Smooth muscle cell (in vitro differentiated cells): ENCODE data around the gene PPARGC1A. TPM values are rescaled to one million over a fixed set of nuclear protein-coding genes. Genes with fewer than 3 reads are reported as not detected.

Experiments used
- DNase-seq: peaks from one replicate; lab custom pipeline; 2025; ENCODE audit not compliant: unreplicated experiment; lab: John Stamatoyannopoulos, UW
- H2AFZ ChIP-seq: fragments of 200-600 bp; sonication (generic); 2 replicates; pipeline ENCODE4 v1.6.0; 2016; ENCODE audit warnings: antibody characterized with exemption, low read depth, mild to moderate bottlenecking
- H3F3A ChIP-seq: fragments of 200-600 bp; sonication (generic); 2 replicates; pipeline ENCODE4 v1.6.0; 2017; ENCODE audit warnings: antibody characterized with exemption, low read depth
- H3K27ac ChIP-seq: fragments of 200-600 bp; sonication (generic); 2 replicates; pipeline ENCODE4 v1.5.1; 2016; ENCODE audit warnings: low read depth, mild to moderate bottlenecking
- H3K27me3 ChIP-seq: fragments of 200-600 bp; sonication (generic); 2 replicates; pipeline ENCODE4 v1.6.1; 2016; ENCODE audit warnings: low read depth, mild to moderate bottlenecking
- H3K36me3 ChIP-seq: fragments of 200-600 bp; sonication (generic); 2 replicates; pipeline ENCODE4 v1.5.1; 2016; ENCODE audit warnings: low read depth
- H3K4me1 ChIP-seq: fragments of 200-600 bp; sonication (generic); 2 replicates; pipeline ENCODE4 v1.5.1; 2016; ENCODE audit warnings: low read depth
- H3K4me2 ChIP-seq: fragments of 200-600 bp; sonication (generic); 2 replicates; pipeline ENCODE4 v1.6.0; 2016; ENCODE audit warnings: mild to moderate bottlenecking
- H3K4me3 ChIP-seq: fragments of 200-600 bp; sonication (generic); 2 replicates; pipeline ENCODE4 v1.5.1; 2016; ENCODE audit warnings: mild to moderate bottlenecking
- H3K79me2 ChIP-seq: fragments of 200-600 bp; sonication (generic); 2 replicates; pipeline ENCODE4 v1.6.0; 2016; ENCODE audit warnings: low read depth, mild to moderate bottlenecking
- H3K9ac ChIP-seq: fragments of 200-600 bp; sonication (generic); 2 replicates; pipeline ENCODE4 v1.6.0; 2016; ENCODE audit warnings: low read depth
- H3K9me3 ChIP-seq: fragments of 200-600 bp; sonication (generic); replicated peaks from 2 replicates; pipeline ENCODE4 v1.5.1; 2016; ENCODE audit warnings: low read depth
- H4K20me1 ChIP-seq: fragments of 200-600 bp; sonication (generic); 2 replicates; pipeline ENCODE4 v1.6.0; 2016; ENCODE audit warnings: low read depth
- WGBS: methylation state at CpG from one replicate; pipeline ENCODE4 v1.1.7; 2016; ENCODE audit warnings: low lambda C conversion rate; 5-methylcytosine and 5-hydroxymethylcytosine counted together
- polyA plus RNA-seq: library from polyadenylated mRNA; unstranded; fragments of >200 nt; fragmentation: Nextera tagmentation; extraction: Ambion mirVana; gene quantifications from 2 replicates; pipeline ENCODE4 v1.2.1, GENCODE V29; 2016
- total RNA-seq: library from RNA; depleted of rRNA; stranded (reverse); fragments of >200 nt; gene quantifications from 2 replicates; pipeline ENCODE4 v1.2.3, GENCODE V29; 2014
- TF ChIP-seq, protein P1 (sequence below): fragments of 200-600 bp; sonication (generic); IDR thresholded peaks from 2 replicates; pipeline ENCODE4 v1.5.1; 2017; ENCODE audit warnings: borderline replicate concordance, mild to moderate bottlenecking, antibody characterized with exemption; ENCODE audit not compliant: insufficient read depth, poor library complexity, severe bottlenecking

PPARGC1A gene
- total and polyA plus RNA-seq, 2 experiments from 2014 or later = 0.25 to 2.8 TPM

DNA sequence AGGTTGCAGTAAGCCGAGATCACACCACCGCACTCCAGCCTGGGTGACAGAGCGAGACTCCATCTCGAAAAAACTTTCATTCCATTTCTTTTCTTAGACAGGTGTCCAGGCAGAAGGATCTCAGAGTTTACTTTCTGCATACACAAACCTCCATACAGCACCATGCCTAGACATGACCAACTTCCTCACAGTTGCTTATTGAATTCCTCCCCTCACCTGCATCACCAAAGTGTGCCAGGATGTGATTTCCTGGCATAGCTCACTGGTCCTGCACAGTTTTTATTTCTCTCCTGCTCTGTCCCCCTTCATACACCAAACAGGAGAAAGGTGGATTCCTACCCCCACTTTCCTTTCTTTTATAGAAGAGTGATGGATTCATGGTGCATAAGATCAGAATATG lies 34.7 kb upstream of the PPARGC1A start:
- WGBS = 94% methylated on average over 4 of the region's 4 CpGs
- Histone ChIP-seq H3K9ac (no peak overlapping the region), H3K27me3 (no peaks in the 10 kb centered on the region), H2AFZ (no peak overlapping the region), H3K4me1 (peaks cover 3% of the 10 kb centered on the region), H4K20me1 (no peaks in the 10 kb centered on the region), H3F3A (no peaks in the 10 kb centered on the region), H3K4me3 (no peak overlapping the region), H3K9me3 (no peaks in the 10 kb centered on the region), H3K79me2 (no peaks in the 10 kb centered on the region), H3K4me2 (no peak overlapping the region), H3K27ac (no peak overlapping the region), H3K36me3 (no peaks in the 10 kb centered on the region)
- no peak for DNase-seq
- TF ChIP-seq, protein P1, sequence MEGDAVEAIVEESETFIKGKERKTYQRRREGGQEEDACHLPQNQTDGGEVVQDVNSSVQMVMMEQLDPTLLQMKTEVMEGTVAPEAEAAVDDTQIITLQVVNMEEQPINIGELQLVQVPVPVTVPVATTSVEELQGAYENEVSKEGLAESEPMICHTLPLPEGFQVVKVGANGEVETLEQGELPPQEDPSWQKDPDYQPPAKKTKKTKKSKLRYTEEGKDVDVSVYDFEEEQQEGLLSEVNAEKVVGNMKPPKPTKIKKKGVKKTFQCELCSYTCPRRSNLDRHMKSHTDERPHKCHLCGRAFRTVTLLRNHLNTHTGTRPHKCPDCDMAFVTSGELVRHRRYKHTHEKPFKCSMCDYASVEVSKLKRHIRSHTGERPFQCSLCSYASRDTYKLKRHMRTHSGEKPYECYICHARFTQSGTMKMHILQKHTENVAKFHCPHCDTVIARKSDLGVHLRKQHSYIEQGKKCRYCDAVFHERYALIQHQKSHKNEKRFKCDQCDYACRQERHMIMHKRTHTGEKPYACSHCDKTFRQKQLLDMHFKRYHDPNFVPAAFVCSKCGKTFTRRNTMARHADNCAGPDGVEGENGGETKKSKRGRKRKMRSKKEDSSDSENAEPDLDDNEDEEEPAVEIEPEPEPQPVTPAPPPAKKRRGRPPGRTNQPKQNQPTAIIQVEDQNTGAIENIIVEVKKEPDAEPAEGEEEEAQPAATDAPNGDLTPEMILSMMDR = no peak

DNA sequence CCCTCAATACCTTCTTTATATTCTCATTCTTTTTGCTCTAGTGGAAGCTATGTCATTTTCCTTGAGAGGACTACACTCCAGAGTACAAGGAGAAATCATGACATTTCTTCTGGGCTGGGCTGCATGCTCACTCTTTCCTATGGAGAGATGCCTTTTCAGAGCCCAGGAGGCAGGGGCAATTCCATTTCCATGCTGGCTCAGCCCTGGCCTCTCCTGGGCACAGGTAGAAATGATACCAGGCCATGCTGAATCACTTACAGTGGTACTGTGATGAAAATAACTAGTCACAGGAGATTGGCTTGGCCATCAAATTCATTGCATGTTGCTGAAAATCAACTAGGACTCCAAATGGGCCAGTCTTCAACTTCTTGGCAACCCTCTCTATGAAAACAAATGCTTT lies 34.0 kb upstream of the PPARGC1A start:
- H3K9me3 ChIP-seq = no peaks in the 10 kb centered on the region
- TF ChIP-seq, protein P1 = no peak
- H3K36me3 ChIP-seq = no peaks in the 10 kb centered on the region
- peaks cover 3% of the 10 kb centered on the region for H3K4me1 ChIP-seq
- H3K4me2 ChIP-seq = no peak overlapping the region
- H3K27ac ChIP-seq = no peak overlapping the region
- no peaks in the 10 kb centered on the region for H3K27me3 ChIP-seq
- DNase-seq = no peak
- H3K4me3 ChIP-seq = no peak overlapping the region
- no peaks in the 10 kb centered on the region for H3K79me2 ChIP-seq
- no peak overlapping the region for H2AFZ ChIP-seq
- H3F3A ChIP-seq = no peaks in the 10 kb centered on the region
- H3K9ac ChIP-seq = no peak overlapping the region
- H4K20me1 ChIP-seq = no peaks in the 10 kb centered on the region

DNA sequence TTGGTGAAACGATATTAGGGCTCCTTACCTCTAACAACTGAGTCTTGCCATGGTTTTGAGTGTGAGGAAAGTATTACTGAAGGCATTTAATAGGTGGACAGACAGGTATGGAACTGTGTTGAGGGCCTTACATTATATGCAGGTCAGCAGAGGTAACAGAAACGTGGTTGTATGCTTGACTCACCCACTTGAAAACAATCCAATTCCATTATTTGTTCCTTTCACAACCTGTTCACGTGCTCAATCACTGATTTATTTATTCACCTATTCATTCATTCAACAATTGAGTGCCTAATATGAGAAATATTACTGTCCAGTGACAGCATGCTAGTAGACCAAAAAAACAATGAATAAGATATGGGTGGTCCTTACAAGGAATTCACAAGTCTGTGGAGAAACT lies 33.3 kb upstream of the PPARGC1A start:
- Histone ChIP-seq H3K4me1 (peaks cover 3% of the 10 kb centered on the region), H3F3A (no peaks in the 10 kb centered on the region), H3K79me2 (no peaks in the 10 kb centered on the region), H2AFZ (no peak overlapping the region), H3K36me3 (no peaks in the 10 kb centered on the region), H3K9me3 (no peaks in the 10 kb centered on the region), H3K4me2 (no peak overlapping the region), H3K4me3 (no peak overlapping the region), H4K20me1 (no peaks in the 10 kb centered on the region), H3K9ac (no peak overlapping the region), H3K27me3 (no peaks in the 10 kb centered on the region), H3K27ac (no peak overlapping the region)
- DNase-seq = no peak
- TF ChIP-seq, protein P1 = no peak
- WGBS = 80% methylated on average over 3 of the region's 3 CpGs

DNA sequence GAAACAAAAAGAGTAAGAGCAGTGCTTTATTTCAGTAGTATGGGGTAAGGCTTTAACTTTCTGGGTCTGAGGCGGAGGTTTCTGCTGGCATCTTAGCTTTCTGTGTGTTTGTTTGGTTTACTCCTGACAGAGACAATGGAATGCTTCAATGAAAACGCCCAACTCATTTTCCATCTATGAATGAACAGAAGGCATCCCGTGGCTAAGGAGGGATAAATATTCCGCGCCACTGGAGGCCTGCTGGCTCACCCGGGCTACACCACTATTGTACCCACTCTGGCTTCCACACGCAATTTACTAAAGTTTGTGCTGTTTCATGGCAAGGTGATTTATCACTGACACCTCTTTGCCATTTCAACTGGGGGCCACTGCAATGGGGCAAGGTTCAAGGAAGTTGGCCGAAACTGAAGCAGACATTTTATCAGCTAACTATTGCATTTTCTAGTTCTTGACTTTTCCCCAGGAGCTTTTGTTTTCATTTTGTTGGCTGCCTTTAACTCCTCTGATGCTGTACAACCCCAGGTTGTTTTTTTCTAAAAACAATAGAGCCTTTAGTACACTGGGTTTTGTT lies 32.8 kb upstream of the PPARGC1A start:
- WGBS = 95% methylated on average over 8 of the region's 8 CpGs

More for the DNA sequence above, 32.8 kb upstream of the PPARGC1A start:
- no peaks in the 10 kb centered on the region for H3K27me3 ChIP-seq
- no peak overlapping the region for H3K4me2 ChIP-seq
- no peaks in the 10 kb centered on the region for H4K20me1 ChIP-seq
- no peaks in the 10 kb centered on the region for H3K36me3 ChIP-seq
- TF ChIP-seq, protein P1 = no peak
- no peak overlapping the region for H3K27ac ChIP-seq
- peaks cover 3% of the 10 kb centered on the region for H3K4me1 ChIP-seq
- no peaks in the 10 kb centered on the region for H3F3A ChIP-seq
- H2AFZ ChIP-seq = no peak overlapping the region
- no peak overlapping the region for H3K9ac ChIP-seq
- DNase-seq = no peak
- H3K79me2 ChIP-seq = no peaks in the 10 kb centered on the region
- no peaks in the 10 kb centered on the region for H3K9me3 ChIP-seq
- no peak overlapping the region for H3K4me3 ChIP-seq
